Measurements from ENCODE around the gene SDF2L1.
"Not testable (repeated sequence)": the region's sequence is repeated elsewhere in the genome, so short reads cannot be mapped to it uniquely, and the experiment has no call there.

The SDF2L1 gene

DNA sequence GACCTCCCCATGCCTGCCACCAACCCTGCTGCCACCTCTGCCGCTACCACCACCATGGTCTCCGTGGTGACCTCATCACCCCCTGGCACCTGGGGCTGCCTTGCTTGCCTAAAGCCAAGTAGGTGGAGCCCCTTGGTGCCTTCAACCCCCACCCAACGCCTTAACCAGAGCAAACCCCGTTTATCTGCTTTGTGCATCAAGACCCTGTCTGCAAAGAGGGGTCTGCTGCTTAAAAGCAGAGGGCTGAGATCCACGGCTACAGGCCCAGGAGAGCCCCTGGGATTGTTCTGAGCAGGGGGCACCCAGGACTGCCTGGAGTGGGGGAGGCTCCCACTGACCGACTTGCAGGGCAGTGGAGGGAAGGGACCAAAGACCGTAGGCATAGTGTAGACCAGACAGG lies 18.8 kb downstream of the SDF2L1 start:
- no peak for FAIRE-seq
- no peak for DNase-seq (ENCODE audit: low spot score)

DNA sequence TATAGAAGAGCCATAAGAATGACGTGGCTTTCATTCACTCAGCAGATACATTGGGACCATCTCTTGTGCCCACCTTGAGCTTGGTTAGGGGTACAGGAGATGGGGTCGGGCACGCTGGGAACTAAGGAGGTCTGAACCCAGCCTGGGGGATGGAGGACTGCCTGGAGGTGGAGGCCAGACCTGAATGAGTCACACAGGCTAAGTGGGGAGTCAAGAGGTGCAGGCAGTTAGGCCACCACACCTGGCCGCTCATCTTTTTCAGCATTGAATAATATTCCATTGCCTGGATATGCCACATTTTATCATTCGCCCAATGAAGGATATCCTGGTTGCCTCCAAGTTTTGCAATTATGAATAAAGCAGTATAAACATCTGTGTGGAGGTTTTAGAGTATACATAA lies 19.9 kb downstream of the SDF2L1 start:
- DNase-seq (ENCODE audit: low spot score) = no peak
- no peak for FAIRE-seq

DNA sequence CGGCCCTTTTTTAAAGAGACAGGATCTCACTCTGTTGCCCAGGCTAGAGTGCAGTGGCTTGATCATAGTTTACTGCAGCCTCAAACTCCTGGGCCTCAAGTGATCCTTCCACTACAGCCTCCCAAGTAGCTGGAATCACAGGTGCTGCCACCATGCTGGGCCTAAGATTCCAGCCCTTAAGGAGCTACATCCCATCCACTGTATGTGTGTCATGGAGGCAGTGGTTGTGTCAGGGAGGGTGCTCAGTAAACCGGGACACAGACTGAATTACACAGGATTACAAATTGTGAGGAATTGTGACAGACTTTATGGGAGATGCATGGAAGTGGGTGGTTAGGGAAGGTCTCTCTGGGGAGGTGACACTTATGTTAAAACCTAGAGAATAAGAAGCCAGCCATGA lies 21.6 kb downstream of the SDF2L1 start:
- DNase-seq (ENCODE audit: low spot score) (no peak), FAIRE-seq (no peak)

DNA sequence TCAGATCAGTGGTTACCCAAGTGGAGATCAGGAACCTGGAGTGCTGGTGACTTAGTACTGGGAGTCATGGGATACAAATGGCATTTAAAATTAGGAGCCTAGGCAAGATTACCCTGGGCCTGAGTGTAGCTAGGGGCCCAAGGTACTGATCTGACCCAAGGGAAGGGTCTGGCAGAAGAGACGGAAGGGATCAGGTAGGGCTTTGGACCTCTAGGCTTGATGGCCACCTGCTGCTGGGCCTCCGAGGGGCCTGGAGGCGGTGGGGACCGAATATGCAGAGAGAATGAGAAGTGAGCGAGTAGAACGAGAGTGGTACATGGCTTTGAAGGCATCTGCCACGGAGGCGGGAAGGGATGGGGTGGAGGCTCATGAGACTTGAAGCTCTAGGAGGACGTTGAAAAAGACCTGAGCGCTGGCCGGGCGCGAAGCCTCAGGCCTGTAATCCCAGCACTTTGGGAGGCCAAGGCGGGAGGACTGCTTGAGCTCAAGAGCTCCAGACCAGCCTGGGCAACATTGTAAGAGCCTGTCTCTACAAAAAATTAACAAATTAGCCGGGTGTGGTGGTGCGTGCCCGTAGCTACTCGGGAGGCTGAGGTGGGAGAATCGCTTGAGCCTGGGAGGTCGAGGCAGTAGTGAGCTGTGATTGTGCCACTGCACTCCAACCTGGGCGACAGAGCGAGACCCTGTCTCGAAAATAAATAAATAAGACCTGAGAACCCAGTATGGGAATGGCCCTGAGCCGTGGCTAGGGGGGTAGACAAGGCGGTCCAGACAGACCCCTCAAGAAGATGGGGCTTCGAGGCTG lies 23.1 kb downstream of the SDF2L1 start:
- FAIRE-seq (no peak), DNase-seq (ENCODE audit: low spot score) (no peak)

DNA sequence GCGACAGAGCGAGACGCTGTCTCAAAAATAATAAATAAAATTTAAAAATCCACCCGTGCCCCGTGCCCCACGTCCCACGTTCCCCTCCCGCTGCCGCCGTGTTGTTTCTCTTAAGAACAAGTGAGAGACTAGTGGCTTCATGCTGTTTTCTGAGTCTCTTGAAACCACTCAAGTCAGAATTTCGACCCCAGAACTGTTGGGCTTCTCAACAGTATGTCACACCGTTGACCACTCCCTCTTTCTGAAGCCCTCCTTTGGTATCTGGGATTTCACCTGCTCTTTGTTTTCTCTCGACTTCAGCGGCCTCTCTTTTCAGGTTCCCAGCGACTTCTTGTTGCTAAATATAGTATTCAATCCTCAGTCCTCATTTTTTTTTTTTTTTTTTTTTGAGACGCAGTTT lies 24.7 kb downstream of the SDF2L1 start:
- FAIRE-seq (no peak), DNase-seq (ENCODE audit: low spot score) (no peak)

DNA sequence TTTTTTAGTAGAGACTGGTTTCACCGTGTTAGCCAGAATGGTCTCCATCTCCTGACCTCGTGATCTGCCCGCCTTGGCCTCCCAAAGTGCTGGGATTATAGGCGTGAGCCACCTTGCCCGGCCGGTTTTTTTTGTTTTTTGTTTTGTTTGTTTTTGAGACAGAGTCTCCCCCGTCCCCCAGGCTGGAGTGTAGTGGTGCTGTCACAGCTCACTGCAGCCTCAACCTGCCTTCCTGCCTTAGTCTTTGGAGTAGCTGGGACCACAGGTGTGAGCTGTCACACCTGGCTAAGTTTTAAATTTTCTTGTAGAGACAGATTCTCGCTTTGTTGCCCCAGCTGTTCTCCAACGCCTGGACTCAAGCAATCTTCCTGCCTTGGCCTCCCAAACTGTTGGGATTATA lies 26.9 kb downstream of the SDF2L1 start:
- FAIRE-seq (no peak), DNase-seq (ENCODE audit: low spot score) (no peak)

DNA sequence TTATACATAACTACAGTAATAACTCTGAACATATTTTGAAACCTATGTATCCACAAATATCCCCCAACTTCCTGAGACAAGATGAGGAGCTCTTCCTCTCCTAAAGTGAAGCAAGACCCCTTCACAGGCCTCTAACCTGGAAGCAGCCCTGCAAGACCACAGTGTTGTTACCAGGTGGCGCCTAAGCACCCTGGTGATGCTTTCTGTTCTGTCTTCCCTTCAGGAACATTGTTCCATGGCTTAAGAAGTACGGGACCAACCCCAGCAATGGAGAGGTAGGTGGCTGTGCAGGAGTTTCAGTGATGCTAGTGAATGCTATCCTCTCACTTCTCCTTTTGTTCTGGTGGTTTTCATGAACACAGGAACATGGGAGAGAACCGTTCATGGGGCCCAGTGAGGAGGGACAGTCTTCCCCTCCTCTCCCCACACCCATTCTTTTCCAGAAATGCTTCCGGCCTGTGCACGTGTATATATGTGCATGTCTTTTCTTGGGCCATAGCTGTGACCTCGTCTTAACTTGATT lies 30.1 kb downstream of the SDF2L1 start:
- FAIRE-seq = no peak

DNA sequence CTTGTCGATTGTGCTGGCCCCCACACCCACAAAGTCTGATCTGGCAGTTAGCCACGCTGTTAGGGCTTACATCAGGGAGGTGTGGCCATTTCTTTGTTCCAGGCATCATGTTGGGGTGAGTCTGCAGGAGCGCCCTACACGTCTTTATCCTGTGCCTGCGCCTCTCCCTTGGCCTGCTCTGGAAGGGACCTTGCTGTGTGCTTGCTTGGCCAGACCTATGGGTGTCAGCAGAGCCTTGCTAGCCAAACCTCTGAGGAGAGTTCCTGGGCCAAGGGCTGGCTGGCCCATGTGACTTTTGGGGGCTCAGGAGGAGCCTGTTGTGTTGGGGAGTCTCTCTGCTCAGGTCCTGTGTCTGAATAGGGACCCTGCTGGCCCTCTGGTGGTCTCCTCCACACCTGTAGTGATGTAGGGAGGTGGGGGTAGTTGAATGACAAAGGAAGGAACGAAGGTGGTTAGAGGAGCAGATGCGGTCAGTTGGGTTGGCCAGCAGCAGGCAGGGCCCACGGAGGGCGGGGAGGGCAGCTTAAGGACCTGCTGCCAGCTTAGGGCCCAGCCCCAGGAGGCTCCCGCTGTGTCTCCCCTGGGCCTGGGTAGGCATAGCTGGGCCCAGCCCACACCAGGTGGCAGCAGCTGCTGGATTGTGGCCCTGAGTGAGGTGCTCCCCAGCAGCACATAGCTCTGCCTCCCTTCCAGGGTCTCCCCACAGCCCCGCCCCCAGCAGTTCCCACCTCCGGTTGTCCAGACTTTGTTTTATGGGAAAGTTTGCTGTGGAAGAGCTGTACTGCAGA lies 31.6 kb downstream of the SDF2L1 start:
- DNase-seq (ENCODE audit: low spot score) (no peak), FAIRE-seq (no peak)

More for the DNA sequence above, 30.1 kb downstream of the SDF2L1 start:
- no peak for DNase-seq (ENCODE audit: low spot score)

DNA sequence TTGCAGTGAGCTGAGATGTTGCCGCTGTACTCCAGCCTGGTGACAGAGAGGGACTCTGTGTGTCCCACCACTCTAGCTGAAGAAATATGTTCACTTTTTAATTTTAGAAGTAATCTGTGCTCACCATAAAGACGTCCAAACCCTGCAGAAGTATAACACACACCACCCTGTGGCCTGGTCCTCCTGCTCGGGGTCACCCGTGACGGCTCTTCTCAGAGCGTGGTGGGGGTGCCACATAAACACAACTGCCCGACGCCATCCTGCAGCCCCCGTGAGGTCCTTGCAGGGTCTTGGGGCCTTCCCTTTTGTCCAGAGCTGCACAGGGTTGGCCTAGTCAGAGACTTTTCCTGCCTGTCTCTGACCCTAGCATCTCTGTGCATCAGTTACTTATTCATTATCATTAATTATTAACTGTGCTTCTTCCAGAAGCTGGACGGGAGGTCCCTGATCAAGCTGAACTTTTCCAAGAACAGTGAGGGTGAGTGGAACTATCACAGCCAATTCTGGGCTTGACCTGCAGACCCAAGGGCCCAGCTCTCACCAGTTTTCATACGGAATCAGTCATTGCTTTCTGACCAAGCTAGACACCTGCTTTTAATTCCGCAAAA lies 32.6 kb downstream of the SDF2L1 start:
- FAIRE-seq (no peak), DNase-seq (ENCODE audit: low spot score) (no peak)

DNA sequence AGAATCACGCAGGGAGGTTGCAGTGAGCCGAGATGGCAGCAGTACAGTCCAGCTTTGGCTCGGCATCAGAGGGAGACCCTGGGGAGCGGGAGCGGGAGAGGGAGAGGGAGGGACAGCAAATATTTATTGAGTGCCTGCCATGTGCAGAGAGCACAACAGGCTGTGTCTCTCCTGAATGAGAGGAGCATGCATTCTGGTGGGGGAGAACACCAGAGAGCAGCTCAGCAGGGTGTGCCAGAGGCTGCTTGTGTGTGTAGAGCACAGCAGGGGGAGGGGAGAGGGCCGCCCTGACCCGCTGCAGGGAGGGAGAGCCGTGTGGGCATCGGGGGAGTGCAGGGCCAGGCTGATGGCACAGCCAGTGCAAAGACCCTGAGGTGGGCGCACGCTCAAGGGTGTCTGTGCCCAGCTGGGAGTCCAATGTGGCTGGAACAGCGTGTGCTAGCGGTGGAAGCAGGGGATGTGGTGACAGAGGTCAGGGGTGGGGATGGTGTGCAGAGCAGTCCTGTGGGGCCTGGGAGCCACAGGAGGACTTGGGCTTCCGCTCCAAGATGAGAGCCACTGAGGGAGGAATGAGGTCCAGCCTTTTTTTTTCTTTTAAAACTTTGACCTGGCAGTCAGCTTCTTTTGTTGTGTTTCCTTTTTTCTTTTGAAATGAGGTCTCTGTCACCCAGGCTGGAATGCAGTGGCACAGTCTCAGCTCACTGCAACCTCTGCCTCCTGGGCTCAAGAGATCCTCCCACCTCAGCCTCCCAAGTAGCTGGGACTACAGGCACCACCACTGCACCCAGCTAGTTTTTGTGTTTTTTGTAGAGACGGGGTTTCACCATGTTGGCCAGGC lies 35.7 kb downstream of the SDF2L1 start:
- no peak for FAIRE-seq
- DNase-seq (ENCODE audit: low spot score) = no peak

DNA sequence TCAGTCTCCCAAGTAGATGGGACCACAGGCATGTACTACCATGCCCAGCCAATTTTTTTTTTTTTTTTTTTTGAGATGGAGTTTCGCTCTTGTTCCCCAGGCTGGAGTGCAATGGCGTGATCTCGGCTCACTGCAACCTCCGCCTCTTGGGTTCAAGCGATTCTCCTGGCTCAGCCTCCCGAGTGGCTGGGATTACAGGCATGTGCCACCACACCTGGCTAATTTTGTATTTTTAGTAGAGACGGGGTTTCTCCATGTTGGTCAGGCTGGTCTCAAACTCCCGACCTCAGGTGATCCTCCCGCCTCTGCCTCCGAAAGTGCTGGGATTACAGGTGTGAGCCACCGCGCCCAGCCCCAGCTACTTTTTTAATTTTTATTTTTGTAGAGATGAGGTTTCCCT lies 36.7 kb downstream of the SDF2L1 start:
- FAIRE-seq = not testable (repeated sequence)

DNA sequence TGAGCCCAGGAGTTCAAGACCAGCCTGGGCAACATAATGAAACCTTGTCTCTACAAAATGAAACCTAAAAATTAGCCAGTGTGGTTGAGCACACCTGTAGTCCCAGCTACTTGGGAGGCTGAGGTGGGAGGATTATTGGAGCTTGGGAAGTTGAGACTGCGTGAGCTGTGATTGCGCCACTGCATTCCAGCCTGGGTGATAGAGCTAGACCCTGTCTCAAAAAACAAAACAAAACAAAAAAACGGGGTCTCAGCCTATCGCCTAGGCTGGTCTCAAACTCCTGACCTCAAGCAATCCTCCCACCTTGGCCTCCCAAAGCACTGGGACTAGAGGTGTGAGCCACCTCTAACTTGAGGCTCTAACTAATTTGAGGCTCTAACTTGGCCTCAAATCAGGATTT lies 37.3 kb downstream of the SDF2L1 start:
- DNase-seq (ENCODE audit: low spot score) (no peak), FAIRE-seq (no peak)

More for the DNA sequence above, 36.7 kb downstream of the SDF2L1 start:
- not testable (repeated sequence) for DNase-seq (ENCODE audit: low spot score)

DNA sequence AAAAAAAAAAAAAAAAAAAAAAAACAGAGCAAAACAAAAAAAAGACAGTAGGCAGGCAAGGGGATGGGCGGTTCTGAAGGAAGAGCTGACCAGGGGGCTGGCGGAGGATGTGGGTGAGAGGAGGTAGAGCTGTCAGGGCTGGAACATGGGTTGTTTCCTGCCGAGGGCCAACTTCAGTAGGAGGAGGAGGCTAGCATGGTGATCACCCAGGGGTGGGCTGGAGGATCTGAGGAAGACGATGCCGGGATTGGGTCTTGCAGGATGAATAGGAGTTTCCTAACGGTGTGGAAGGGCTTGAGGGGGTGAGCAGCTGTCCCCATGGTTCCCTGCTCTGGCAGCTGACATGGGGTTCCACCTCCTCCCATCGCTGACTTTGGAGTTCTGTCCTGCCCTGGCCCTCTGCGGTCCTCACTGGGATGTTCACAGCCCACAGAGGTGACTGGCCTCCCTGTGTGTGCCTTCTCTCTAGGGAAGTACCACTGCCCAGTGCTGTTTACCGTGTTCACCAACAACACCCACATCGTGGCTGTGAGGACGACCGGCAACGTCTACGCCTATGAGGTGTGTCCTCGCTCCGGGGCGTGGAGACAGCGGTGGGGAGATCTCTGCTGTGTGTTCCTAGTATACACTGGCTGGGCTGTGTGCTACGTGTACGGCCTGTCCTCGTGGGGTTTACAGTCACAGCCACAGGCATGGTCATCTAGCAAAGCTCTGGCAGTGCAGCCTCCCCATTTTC lies 38.9 kb downstream of the SDF2L1 start:
- FAIRE-seq (no peak), DNase-seq (ENCODE audit: low spot score) (no peak)

DNA sequence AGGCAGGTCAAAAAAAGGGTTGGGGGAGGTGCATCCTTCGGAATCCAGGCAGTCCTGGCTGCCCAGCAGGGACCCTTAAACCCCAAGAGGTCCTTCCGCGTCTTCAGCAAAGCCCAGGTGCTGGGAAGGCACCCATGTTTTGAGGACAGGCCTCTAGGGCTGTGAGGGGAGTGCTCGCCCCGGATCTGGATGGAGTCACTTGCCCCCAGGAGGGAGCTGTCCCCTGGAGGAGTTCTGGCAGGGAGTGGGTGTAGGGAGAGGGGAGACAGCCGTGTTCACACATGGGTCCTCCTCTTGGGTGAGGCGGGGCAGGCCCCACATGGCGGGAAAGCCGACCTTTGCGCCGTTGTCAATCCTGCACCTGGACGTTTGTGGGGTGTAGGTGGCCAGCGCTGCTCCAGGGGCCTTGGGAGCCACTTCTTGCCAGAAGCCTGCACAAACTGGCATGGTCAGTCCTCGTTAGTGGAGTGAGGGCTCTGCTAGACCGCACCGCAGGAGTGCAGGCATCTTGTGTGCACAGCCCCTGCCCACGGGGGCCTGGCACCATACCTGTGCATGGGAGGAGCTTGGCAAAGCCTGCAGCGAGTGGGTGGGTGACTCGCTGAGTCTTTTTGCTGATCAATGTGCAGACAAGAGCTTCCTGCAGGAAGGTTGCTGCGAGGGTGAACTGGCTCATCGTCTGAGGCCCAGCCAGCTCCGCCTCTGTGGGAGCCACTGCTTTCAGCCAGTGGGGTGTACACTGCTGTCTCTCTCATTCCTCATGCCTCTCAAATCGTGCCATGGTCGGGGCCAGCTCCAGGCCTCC lies 39.7 kb downstream of the SDF2L1 start:
- DNase-seq (ENCODE audit: low spot score) = no peak
- FAIRE-seq = no peak

DNA sequence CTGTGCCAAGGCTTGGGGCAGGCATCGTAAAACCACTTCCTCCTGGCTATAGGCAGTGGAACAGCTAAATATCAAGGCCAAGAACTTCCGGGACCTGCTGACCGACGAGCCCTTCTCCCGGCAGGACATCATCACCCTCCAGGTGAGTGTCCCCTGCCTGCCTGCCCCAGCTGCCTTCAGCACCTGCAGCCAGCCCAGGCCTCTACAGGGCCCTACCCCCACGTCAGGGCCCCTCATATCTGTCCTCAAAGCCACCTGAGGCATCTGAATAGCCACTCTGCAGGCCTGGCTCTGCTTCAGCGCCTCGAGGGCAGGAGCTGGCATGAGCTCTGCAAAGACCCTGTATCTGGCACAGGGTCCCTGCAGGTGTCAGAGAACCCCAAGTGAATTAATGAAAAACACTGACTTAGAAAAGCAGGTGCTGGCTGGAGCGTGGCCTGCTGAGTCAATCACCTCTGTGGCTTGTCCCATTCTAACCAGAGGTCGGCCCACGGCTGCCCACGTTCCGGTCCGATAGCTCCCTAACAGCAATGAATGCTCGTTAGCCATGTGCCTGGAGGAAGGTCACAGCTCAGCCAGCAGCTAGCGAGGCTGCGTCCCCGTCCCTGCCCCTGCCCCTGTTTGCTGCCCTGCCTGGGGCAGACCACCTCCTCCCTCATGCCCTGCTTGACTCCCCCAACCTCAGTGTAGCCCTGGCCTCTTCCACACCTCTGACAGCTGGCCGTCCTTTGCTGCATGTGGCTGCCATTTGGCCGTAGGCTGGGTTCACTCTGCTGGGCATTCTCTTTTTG lies 40.5 kb downstream of the SDF2L1 start:
- no peak for FAIRE-seq
- no peak for DNase-seq (ENCODE audit: low spot score)

DNA sequence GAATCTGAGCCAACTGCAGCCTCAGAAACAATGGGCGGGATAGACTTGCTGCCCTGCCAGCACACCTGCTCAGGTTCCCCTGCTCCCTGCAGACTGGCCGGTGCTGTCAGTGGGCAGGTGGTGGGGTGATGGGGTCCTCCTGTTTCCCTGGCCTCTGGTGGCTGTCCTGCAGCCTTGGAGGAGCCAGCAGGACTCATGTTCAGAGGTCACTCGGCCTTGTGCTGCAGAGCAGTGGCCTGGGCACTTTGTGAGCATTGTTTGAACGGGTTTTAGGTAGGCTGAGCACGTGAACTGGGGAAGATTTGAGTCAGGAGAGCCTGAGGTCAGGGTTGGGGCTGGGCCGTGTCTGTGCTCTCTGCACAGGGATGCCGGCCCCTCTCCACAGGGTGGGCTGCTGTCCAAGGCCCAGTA lies 41.3 kb downstream of the SDF2L1 start:
- no peak for FAIRE-seq
- no peak for DNase-seq (ENCODE audit: low spot score)

DNA sequence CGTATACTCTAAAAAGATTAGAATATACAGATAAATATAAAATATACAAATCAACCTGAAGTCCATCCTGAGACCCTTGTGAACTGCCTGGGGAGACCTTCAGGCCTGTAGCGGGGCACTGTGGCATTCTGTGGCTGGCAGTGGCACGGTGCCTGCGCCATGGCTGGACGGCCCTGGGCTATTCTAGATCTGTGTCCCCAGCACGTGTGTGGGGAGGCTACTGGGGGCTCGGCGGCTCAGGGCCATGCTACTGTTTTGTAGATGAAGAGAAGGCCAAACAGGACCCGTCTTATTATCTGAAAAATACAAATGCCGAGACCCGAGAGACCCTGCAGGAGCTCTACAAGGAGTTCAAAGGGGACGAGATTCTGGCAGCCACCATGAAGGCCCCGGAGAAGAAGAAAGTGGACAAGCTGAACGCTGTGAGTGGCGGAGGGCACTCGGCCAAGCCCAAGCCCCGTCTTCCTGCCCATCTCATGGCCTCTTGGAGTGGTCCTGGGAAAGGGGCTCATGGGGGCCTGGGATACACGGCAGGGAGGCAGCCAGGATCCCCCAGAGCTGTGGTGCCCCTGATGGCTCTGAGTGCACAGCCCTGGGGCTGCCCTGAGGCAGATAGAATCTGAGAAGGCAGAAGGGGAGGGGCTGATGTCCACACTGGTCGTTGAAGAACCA lies 42.5 kb downstream of the SDF2L1 start:
- no peak for FAIRE-seq
- no peak for DNase-seq (ENCODE audit: low spot score)

DNA sequence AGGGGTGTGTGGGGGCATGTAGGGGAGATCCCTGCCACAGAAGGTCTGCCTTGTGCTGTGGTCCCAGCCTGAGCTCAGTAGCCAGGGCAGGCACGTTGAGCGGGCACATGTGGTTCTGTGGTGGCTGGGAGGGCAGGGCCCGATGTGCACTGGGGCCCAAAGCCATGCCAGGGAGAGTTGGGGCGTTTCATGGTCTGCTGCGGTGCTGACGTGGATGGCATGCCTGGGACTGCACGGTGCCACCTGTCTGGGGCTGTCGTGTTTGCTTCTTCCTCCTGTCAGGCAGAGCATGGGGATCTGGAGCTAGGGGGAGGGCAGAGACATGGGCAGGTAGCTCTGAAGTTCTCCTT lies 43.0 kb downstream of the SDF2L1 start:
- FAIRE-seq (no peak), DNase-seq (ENCODE audit: low spot score) (no peak)

Measured in RCC 7860 (cell line).